HepG2 (cell line): ENCODE data around the gene HELZ.

Source experiments
- PHF8 ChIP-seq: sonication (generic); formaldehyde crosslinking; IDR thresholded peaks from 2 replicates; pipeline ENCODE4 v1.5.0; 2020; ENCODE audit warnings: missing genetic modification reagents
- PLRG1 ChIP-seq: fragments of 450-650 bp; conservative IDR thresholded peaks from 2 replicates; pipeline ENCODE4 v1.6.1; 2016
- POLR2AphosphoS5 ChIP-seq: IDR thresholded peaks from 2 replicates; pipeline ENCODE4 v1.6.1; 2012; ENCODE audit warnings: low read depth, low read length
- RFX3 ChIP-seq: IDR thresholded peaks from 2 replicates; pipeline ENCODE4 v1.6.1; 2016; ENCODE audit warnings: missing biosample characterization, missing genetic modification reagents
- TAF1 ChIP-seq: sonication (generic); formaldehyde crosslinking; IDR thresholded peaks from 2 replicates; pipeline ENCODE4 v1.4.0; 2020; ENCODE audit warnings: missing genetic modification reagents
- ZNF780A ChIP-seq: sonication (generic); formaldehyde crosslinking; IDR thresholded peaks from 2 replicates; pipeline ENCODE4 v1.8.0; 2022; ENCODE audit warnings: mild to moderate bottlenecking, missing genetic modification reagents, moderate library complexity
- TF ChIP-seq, protein P1 (sequence below): sonication (generic); formaldehyde crosslinking; conservative IDR thresholded peaks from 2 replicates; pipeline ENCODE4 v1.5.0; 2020; ENCODE audit warnings: missing genetic modification reagents
- TF ChIP-seq, protein P2 (sequence below): sonication (generic); formaldehyde crosslinking; IDR thresholded peaks from 2 replicates; pipeline ENCODE4 v1.4.0; 2020; ENCODE audit warnings: mild to moderate bottlenecking, missing genetic modification reagents
- TF ChIP-seq, protein P3 (sequence below): sonication (generic); formaldehyde crosslinking; IDR thresholded peaks from 2 replicates; pipeline ENCODE4 v1.4.0; 2020; ENCODE audit warnings: mild to moderate bottlenecking, missing genetic modification reagents
- TF ChIP-seq, protein P4 (sequence below): sonication (generic); formaldehyde crosslinking; IDR thresholded peaks from 2 replicates; pipeline ENCODE4 v1.4.0; 2020; ENCODE audit warnings: missing genetic modification reagents
- TF ChIP-seq, protein P5 (sequence below): sonication (generic); formaldehyde crosslinking; IDR thresholded peaks from 2 replicates; pipeline ENCODE4 v1.5.0; 2020; ENCODE audit warnings: mild to moderate bottlenecking, missing genetic modification reagents, moderate library complexity

DNA sequence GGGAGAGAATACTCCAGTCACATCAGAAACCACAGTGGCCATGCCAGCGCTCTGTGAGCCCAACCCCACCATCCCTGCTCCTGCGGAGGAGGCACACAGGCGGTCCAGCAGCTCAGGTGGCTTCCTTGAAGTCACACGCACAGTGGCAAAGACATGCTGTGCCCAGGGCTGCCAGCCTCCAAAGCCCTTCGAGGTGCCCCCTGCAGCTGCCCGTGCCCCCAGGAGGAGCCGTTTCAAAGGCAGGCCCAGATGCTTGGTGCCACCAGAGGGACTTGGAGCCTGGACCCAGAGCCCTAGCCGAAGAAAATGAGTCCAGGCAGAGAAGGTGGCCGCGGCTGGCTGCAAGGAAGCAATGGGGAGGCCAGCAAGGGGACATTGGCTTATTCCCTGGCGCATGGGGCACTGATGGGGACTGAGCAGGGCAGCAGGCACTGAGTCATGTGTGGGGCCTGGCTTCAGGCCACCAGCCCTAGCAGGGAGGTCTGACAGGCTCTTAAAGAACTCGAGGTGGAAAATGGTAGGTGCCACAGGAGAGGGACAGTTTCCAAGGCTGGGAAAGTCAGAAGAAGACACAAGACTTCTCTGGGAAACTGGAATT, 217.9 kb downstream of the HELZ start:
- TF ChIP-seq, protein P1, sequence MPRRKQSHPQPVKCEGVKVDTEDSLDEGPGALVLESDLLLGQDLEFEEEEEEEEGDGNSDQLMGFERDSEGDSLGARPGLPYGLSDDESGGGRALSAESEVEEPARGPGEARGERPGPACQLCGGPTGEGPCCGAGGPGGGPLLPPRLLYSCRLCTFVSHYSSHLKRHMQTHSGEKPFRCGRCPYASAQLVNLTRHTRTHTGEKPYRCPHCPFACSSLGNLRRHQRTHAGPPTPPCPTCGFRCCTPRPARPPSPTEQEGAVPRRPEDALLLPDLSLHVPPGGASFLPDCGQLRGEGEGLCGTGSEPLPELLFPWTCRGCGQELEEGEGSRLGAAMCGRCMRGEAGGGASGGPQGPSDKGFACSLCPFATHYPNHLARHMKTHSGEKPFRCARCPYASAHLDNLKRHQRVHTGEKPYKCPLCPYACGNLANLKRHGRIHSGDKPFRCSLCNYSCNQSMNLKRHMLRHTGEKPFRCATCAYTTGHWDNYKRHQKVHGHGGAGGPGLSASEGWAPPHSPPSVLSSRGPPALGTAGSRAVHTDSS: no peak
- TF ChIP-seq, protein P2, sequence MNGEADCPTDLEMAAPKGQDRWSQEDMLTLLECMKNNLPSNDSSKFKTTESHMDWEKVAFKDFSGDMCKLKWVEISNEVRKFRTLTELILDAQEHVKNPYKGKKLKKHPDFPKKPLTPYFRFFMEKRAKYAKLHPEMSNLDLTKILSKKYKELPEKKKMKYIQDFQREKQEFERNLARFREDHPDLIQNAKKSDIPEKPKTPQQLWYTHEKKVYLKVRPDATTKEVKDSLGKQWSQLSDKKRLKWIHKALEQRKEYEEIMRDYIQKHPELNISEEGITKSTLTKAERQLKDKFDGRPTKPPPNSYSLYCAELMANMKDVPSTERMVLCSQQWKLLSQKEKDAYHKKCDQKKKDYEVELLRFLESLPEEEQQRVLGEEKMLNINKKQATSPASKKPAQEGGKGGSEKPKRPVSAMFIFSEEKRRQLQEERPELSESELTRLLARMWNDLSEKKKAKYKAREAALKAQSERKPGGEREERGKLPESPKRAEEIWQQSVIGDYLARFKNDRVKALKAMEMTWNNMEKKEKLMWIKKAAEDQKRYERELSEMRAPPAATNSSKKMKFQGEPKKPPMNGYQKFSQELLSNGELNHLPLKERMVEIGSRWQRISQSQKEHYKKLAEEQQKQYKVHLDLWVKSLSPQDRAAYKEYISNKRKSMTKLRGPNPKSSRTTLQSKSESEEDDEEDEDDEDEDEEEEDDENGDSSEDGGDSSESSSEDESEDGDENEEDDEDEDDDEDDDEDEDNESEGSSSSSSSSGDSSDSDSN (CRISPR knock-in tag): no peak
- TF ChIP-seq TAF1 (CRISPR knock-in tag): no peak
- TF ChIP-seq, protein P3, sequence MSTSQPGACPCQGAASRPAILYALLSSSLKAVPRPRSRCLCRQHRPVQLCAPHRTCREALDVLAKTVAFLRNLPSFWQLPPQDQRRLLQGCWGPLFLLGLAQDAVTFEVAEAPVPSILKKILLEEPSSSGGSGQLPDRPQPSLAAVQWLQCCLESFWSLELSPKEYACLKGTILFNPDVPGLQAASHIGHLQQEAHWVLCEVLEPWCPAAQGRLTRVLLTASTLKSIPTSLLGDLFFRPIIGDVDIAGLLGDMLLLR (CRISPR knock-in tag): no peak
- no peak for TF ChIP-seq RFX3 (CRISPR knock-in tag)
- TF ChIP-seq, protein P4, sequence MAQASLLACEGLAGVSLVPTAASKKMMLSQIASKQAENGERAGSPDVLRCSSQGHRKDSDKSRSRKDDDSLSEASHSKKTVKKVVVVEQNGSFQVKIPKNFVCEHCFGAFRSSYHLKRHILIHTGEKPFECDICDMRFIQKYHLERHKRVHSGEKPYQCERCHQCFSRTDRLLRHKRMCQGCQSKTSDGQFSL: no peak
- no peak for TF ChIP-seq ZNF780A (CRISPR knock-in tag)
- TF ChIP-seq, protein P5, sequence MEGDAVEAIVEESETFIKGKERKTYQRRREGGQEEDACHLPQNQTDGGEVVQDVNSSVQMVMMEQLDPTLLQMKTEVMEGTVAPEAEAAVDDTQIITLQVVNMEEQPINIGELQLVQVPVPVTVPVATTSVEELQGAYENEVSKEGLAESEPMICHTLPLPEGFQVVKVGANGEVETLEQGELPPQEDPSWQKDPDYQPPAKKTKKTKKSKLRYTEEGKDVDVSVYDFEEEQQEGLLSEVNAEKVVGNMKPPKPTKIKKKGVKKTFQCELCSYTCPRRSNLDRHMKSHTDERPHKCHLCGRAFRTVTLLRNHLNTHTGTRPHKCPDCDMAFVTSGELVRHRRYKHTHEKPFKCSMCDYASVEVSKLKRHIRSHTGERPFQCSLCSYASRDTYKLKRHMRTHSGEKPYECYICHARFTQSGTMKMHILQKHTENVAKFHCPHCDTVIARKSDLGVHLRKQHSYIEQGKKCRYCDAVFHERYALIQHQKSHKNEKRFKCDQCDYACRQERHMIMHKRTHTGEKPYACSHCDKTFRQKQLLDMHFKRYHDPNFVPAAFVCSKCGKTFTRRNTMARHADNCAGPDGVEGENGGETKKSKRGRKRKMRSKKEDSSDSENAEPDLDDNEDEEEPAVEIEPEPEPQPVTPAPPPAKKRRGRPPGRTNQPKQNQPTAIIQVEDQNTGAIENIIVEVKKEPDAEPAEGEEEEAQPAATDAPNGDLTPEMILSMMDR (CRISPR knock-in tag): no peak
- TF ChIP-seq PHF8 (CRISPR knock-in tag): no peak
- no peak for TF ChIP-seq PLRG1
- TF ChIP-seq POLR2AphosphoS5: no peak
